HL-60 (cell line): ENCODE results near the gene COL25A1.

Experiments used
- DNase-seq, 2 experiments: peaks; one replicate each; pipeline ENCODE4 v3.0.0-alpha.2; 2010 to 2020; ENCODE audit warnings: low read depth in 1 of 2, low spot score in 1 of 2
- H3K27ac ChIP-seq: fragments of 250-450 bp; sonication (Bioruptor Pico); replicated peaks from 2 replicates; pipeline ENCODE4 v1.5.1; 2020; ENCODE audit warnings: mild to moderate bottlenecking, moderate library complexity
- H3K27me3 ChIP-seq: fragments of 250-450 bp; sonication (Bioruptor Pico); 2 replicates; pipeline ENCODE4 v1.5.1; 2021; ENCODE audit warnings: mild to moderate bottlenecking, moderate library complexity; ENCODE audit not compliant: insufficient read depth, poor library complexity, severe bottlenecking
- H3K4me3 ChIP-seq: replicated peaks from 2 replicates; pipeline ENCODE4 v1.5.1; 2011; ENCODE audit warnings: mild to moderate bottlenecking, control low read depth, low read length; ENCODE audit not compliant: insufficient read depth
- CTCF ChIP-seq: IDR thresholded peaks from one replicate; pipeline ENCODE4 v1.5.1; 2011; ENCODE audit warnings: low read length, control low read depth, inconsistent platforms; ENCODE audit not compliant: insufficient read depth
- GABPA ChIP-seq: IDR thresholded peaks from 2 replicates; pipeline ENCODE4 v1.6.1; 2012; ENCODE audit warnings: low read depth
- POLR2AphosphoS5 ChIP-seq: IDR thresholded peaks from 2 replicates; pipeline ENCODE4 v1.6.1; 2012; ENCODE audit warnings: low read depth
- REST ChIP-seq: IDR thresholded peaks from 2 replicates; pipeline ENCODE4 v1.6.1; 2012; ENCODE audit warnings: low read depth; ENCODE audit not compliant: insufficient replicate concordance
- SPI1 ChIP-seq: IDR thresholded peaks from 2 replicates; pipeline ENCODE4 v1.6.1; 2012; ENCODE audit warnings: low read depth, mild to moderate bottlenecking, borderline replicate concordance

COL25A1 gene

GRCh38 chr4:109207061-109207460 lies 95.4 kb downstream of the COL25A1 start:
- TF ChIP-seq GABPA (no peak), REST (no peak), CTCF (no peak), POLR2AphosphoS5 (no peak), SPI1 (no peak)
- Histone ChIP-seq H3K4me3 (no peak overlapping the region), H3K27ac (no peak overlapping the region), H3K27me3 (no peaks in the 10 kb centered on the region)
- no peak for DNase-seq

- no peak overlapping the region for H3K27ac ChIP-seq
- no peak for DNase-seq
- no peak overlapping the region for H3K4me3 ChIP-seq
- TF ChIP-seq CTCF: no peak
- TF ChIP-seq GABPA: no peak
- no peak for TF ChIP-seq POLR2AphosphoS5
- TF ChIP-seq REST: no peak
- TF ChIP-seq SPI1: no peak
- H3K27me3 ChIP-seq: no peaks in the 10 kb centered on the region
These were observed 95.8 kb downstream of the COL25A1 start for GRCh38 chr4:109206620-109207019.

- H3K4me3 ChIP-seq: no peak overlapping the region
- no peaks in the 10 kb centered on the region for H3K27me3 ChIP-seq
- H3K27ac ChIP-seq: no peak overlapping the region
- no peak for DNase-seq
- TF ChIP-seq SPI1 (no peak), CTCF (no peak), POLR2AphosphoS5 (no peak), REST (no peak), GABPA (no peak)
These were observed 97.3 kb downstream of the COL25A1 start for GRCh38 chr4:109205186-109205585.
